H9 (cell line): Measurements from ENCODE around the gene MBP. TPM values are rescaled to one million over a fixed set of nuclear protein-coding genes. Genes with fewer than 3 reads are reported as not detected.
A peak's percentile ranks its signal among the peaks of the same experiment; 100 is the strongest.

Source experiments
- DNase-seq: peaks from one replicate; pipeline ENCODE4 v3.0.0-alpha.2; 2017
- H2AFZ ChIP-seq: one replicate; pipeline ENCODE4 v1.6.1; 2013; ENCODE audit warnings: mild to moderate bottlenecking, low read length, control low read depth, moderate library complexity
- H2AK5ac ChIP-seq: 2 replicates; pipeline ENCODE4 v1.6.1; 2013; ENCODE audit warnings: low read length, control low read depth, mixed read lengths; ENCODE audit not compliant: insufficient read length
- H2BK120ac ChIP-seq: one replicate; pipeline ENCODE4 v1.6.1; 2013; ENCODE audit warnings: low read depth, mild to moderate bottlenecking, low read length, control low read depth, inconsistent platforms; ENCODE audit not compliant: poor library complexity, severe bottlenecking
- H2BK12ac ChIP-seq: 2 replicates; pipeline ENCODE4 v1.6.1; 2013; ENCODE audit warnings: low read length, control low read depth, mixed read lengths, low read depth; ENCODE audit not compliant: insufficient read length
- H2BK15ac ChIP-seq: 2 replicates; pipeline ENCODE4 v1.6.1; 2013; ENCODE audit warnings: low read depth, low read length, control low read depth
- H2BK20ac ChIP-seq: one replicate; pipeline ENCODE4 v1.6.1; 2013; ENCODE audit warnings: low read depth, mild to moderate bottlenecking, low read length, control low read depth, inconsistent platforms; ENCODE audit not compliant: poor library complexity, severe bottlenecking
- H2BK5ac ChIP-seq: 2 replicates; pipeline ENCODE4 v1.6.1; 2013; ENCODE audit warnings: low read length, control low read depth, mixed read lengths; ENCODE audit not compliant: insufficient read length
- H3K14ac ChIP-seq: 2 replicates; pipeline ENCODE4 v1.6.1; 2013; ENCODE audit warnings: low read length, control low read depth; ENCODE audit not compliant: insufficient read depth
- H3K18ac ChIP-seq: 2 replicates; pipeline ENCODE4 v1.6.1; 2013; ENCODE audit warnings: low read depth, mild to moderate bottlenecking, mixed read lengths, low read length, control low read depth; ENCODE audit not compliant: insufficient read length
- H3K23ac ChIP-seq: 2 replicates; pipeline ENCODE4 v1.6.1; 2013; ENCODE audit warnings: low read length, control low read depth, mixed read lengths, low read depth; ENCODE audit not compliant: insufficient read length
- H3K23me2 ChIP-seq: 2 replicates; pipeline ENCODE4 v1.6.1; 2013; ENCODE audit warnings: low read depth, mild to moderate bottlenecking, mixed read lengths, low read length, control low read depth; ENCODE audit not compliant: insufficient read length, poor library complexity, severe bottlenecking
- H3K27ac ChIP-seq: 2 replicates; pipeline ENCODE4 v1.5.1; 2013; ENCODE audit warnings: low read length, control low read depth, mixed read lengths, low read depth; ENCODE audit not compliant: insufficient read length
- H3K27me3 ChIP-seq: 2 replicates; pipeline ENCODE4 v1.6.1; 2013; ENCODE audit warnings: low read length, control low read depth, inconsistent platforms; ENCODE audit not compliant: insufficient read depth
- H3K4ac ChIP-seq: 2 replicates; pipeline ENCODE4 v1.6.1; 2013; ENCODE audit warnings: low read depth, mild to moderate bottlenecking, control low read depth, inconsistent platforms, low read length, moderate library complexity
- H3K4me1 ChIP-seq: 2 replicates; pipeline ENCODE4 v1.6.1; 2013; ENCODE audit warnings: low read length, control low read depth, inconsistent platforms; ENCODE audit not compliant: insufficient read depth
- H3K4me2 ChIP-seq: 2 replicates; pipeline ENCODE4 v1.6.1; 2013; ENCODE audit warnings: low read length, control low read depth, mixed read lengths; ENCODE audit not compliant: insufficient read length, insufficient read depth
- H3K56ac ChIP-seq: 2 replicates; pipeline ENCODE4 v1.6.1; 2013; ENCODE audit warnings: low read depth, mild to moderate bottlenecking, mixed read lengths, low read length, control low read depth; ENCODE audit not compliant: insufficient read length
- H3K79me1 ChIP-seq: 2 replicates; pipeline ENCODE4 v1.6.1; 2013; ENCODE audit warnings: low read depth, mild to moderate bottlenecking, moderate library complexity, low read length, control low read depth, inconsistent platforms; ENCODE audit not compliant: insufficient read depth, poor library complexity, severe bottlenecking
- H3K79me2 ChIP-seq: 2 replicates; pipeline ENCODE4 v1.6.1; 2013; ENCODE audit warnings: low read length, control low read depth, inconsistent platforms; ENCODE audit not compliant: insufficient read depth
- H3K9ac ChIP-seq: 2 replicates; pipeline ENCODE4 v1.6.1; 2013; ENCODE audit warnings: low read length, control low read depth, mixed read lengths; ENCODE audit not compliant: insufficient read length; ENCODE audit errors: extremely low read depth
- H3K9me3 ChIP-seq: one replicate; pipeline ENCODE4 v1.6.1; 2013; ENCODE audit warnings: low read depth, low read length, inconsistent platforms; ENCODE audit not compliant: control insufficient read depth
- H3T11ph ChIP-seq: one replicate; pipeline ENCODE4 v1.6.1; 2013; ENCODE audit warnings: mild to moderate bottlenecking, low read length, control low read depth, inconsistent platforms
- H4K20me1 ChIP-seq: one replicate; pipeline ENCODE4 v1.6.1; 2013; ENCODE audit not compliant: control insufficient read depth, insufficient read length, insufficient read depth
- H4K5ac ChIP-seq: 2 replicates; pipeline ENCODE4 v1.6.1; 2013; ENCODE audit warnings: low read depth, mild to moderate bottlenecking, mixed read lengths, low read length, control low read depth; ENCODE audit not compliant: insufficient read length
- H4K8ac ChIP-seq: replicated peaks from 2 replicates; pipeline ENCODE4 v1.6.1; 2013; ENCODE audit warnings: low read length, control low read depth, mixed read lengths, low read depth; ENCODE audit not compliant: insufficient read length
- H4K91ac ChIP-seq: 2 replicates; pipeline ENCODE4 v1.6.1; 2013; ENCODE audit warnings: low read depth, mild to moderate bottlenecking, moderate library complexity, mixed read lengths, low read length, control low read depth; ENCODE audit not compliant: insufficient read length
- H3K27ac Mint-ChIP-seq, 3 experiments: 2 replicates in 2 of 3; 3 replicates in 1 of 3; pipeline ENCODE4 v1.8.0; 2020 to 2021; ENCODE audit warnings: mixed read lengths in 3 of 3, mild to moderate bottlenecking in 1 of 3, moderate library complexity in 1 of 3
- H3K27me3 Mint-ChIP-seq: 2 replicates; pipeline ENCODE4 v1.8.0; 2021; ENCODE audit warnings: low read depth, mild to moderate bottlenecking, moderate library complexity, mixed read lengths
- H3K36me3 Mint-ChIP-seq, 3 experiments: 2 replicates in 2 of 3; 3 replicates in 1 of 3; pipeline ENCODE4 v1.8.0; 2020 to 2021; ENCODE audit warnings: low read depth in 3 of 3, mixed read lengths in 3 of 3; ENCODE audit not compliant: insufficient read depth in 1 of 3
- H3K4me1 Mint-ChIP-seq, 2 experiments: 2 replicates each; pipeline ENCODE4 v1.8.0; 2020; ENCODE audit warnings: mixed read lengths in 2 of 2
- H3K4me3 Mint-ChIP-seq, 2 experiments: 2 replicates in 1 of 2; 3 replicates in 1 of 2; pipeline ENCODE4 v1.8.0; 2020 to 2021; ENCODE audit warnings: mild to moderate bottlenecking in 2 of 2, mixed read lengths in 2 of 2, moderate library complexity in 1 of 2
- H3K9me3 Mint-ChIP-seq, 2 experiments: 2 replicates in 1 of 2; 3 replicates in 1 of 2; pipeline ENCODE4 v1.8.0; 2020; ENCODE audit warnings: mild to moderate bottlenecking in 2 of 2, mixed read lengths in 2 of 2, moderate library complexity in 1 of 2
- WGBS: extraction: QIAGEN DNeasy Blood & Tissue Kit; methylation state at CpG from one replicate; pipeline ENCODE4 v1.1.7; 2013; ENCODE audit warnings: missing lambda C conversion rate, low lambda C conversion rate, mixed read lengths; ENCODE audit not compliant: insufficient read length; ENCODE audit errors: extremely low coverage; 5-methylcytosine and 5-hydroxymethylcytosine counted together
- total RNA-seq: library from RNA; stranded (reverse); gene quantifications from 2 replicates; pipeline ENCODE4 v1.2.1, GENCODE V29; 2021
- TF ChIP-seq, protein P1 (sequence below): fragments of 200-600 bp; sonication (generic); conservative IDR thresholded peaks from 3 replicates; pipeline ENCODE4 v1.8.0; 2021; ENCODE audit warnings: antibody characterized with exemption, mild to moderate bottlenecking

Gene MBP
- total RNA-seq, 1 experiment from 2014 or later: 8.6 TPM

DNA sequence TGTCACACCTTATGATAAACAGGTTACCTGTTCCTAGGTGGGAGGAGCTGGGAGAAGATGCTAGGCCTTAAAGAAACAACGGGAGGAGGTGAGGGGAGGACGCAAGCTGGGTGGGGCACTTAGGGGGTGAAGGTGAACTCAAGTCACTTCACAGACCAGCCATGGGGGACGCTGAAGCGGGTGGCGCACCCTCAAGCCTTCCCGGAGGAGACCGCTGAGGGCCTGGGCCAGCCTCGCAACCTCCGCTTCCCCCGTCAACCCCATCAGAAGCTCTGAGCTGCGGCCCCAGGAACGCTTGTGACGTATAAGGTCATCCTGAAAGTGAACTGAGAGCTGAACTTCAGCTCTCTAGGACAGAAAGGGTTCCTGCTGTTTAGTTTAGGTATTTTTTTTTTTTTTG is 133.5 kb downstream of the MBP start:
- no peak overlapping the region for H3K14ac ChIP-seq
- H3K27me3 ChIP-seq: no peaks in the 10 kb centered on the region
- no peak overlapping the region for H3K4me3 Mint-ChIP-seq
- DNase-seq: no peak
- no peaks in the 10 kb centered on the region for H3K9me3 Mint-ChIP-seq
- no peak overlapping the region for H2BK12ac ChIP-seq
- H2BK120ac ChIP-seq: no peak overlapping the region
- H3K4me1 ChIP-seq: no peaks in the 10 kb centered on the region
- H4K5ac ChIP-seq: no peak overlapping the region
- no peak overlapping the region for H2BK15ac ChIP-seq
- no peak overlapping the region for H2AFZ ChIP-seq
- no peaks in the 10 kb centered on the region for H3K79me2 ChIP-seq
- no peak overlapping the region for H4K91ac ChIP-seq
- H3K27ac ChIP-seq: no peak overlapping the region
- no peak overlapping the region for H3T11ph ChIP-seq
- no peaks in the 10 kb centered on the region; the same call in none of the 2 replicates for H3K27me3 Mint-ChIP-seq
- H3K23ac ChIP-seq: no peak overlapping the region
- H3K23me2 ChIP-seq: no peaks in the 10 kb centered on the region
- no peaks in the 10 kb centered on the region for H3K9me3 ChIP-seq
- H3K18ac ChIP-seq: no peak overlapping the region
- no peaks in the 10 kb centered on the region for H4K20me1 ChIP-seq
- TF ChIP-seq, protein P1, sequence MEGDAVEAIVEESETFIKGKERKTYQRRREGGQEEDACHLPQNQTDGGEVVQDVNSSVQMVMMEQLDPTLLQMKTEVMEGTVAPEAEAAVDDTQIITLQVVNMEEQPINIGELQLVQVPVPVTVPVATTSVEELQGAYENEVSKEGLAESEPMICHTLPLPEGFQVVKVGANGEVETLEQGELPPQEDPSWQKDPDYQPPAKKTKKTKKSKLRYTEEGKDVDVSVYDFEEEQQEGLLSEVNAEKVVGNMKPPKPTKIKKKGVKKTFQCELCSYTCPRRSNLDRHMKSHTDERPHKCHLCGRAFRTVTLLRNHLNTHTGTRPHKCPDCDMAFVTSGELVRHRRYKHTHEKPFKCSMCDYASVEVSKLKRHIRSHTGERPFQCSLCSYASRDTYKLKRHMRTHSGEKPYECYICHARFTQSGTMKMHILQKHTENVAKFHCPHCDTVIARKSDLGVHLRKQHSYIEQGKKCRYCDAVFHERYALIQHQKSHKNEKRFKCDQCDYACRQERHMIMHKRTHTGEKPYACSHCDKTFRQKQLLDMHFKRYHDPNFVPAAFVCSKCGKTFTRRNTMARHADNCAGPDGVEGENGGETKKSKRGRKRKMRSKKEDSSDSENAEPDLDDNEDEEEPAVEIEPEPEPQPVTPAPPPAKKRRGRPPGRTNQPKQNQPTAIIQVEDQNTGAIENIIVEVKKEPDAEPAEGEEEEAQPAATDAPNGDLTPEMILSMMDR: no peak
- no peak overlapping the region for H2AK5ac ChIP-seq
- no peaks in the 10 kb centered on the region for H3K79me1 ChIP-seq
- no CpG with 5 or more reads among the region's 13 CpGs for WGBS
- H3K4ac ChIP-seq: no peak overlapping the region
- H2BK5ac ChIP-seq: no peak overlapping the region
- peaks cover 14 to 20% of the 10 kb centered on the region in 2 experiments for H3K4me1 Mint-ChIP-seq
- H3K56ac ChIP-seq: no peak overlapping the region
- H4K8ac ChIP-seq: no peak overlapping the region
- no peak overlapping the region for H3K4me2 ChIP-seq
- H3K9ac ChIP-seq: no peak overlapping the region
- peak overlapping the region in 1 of 3 experiments; percentile 6; a peak in 1 of 7 replicates for H3K27ac Mint-ChIP-seq
- no peaks in the 10 kb centered on the region; a peak in 1 of 7 replicates for H3K36me3 Mint-ChIP-seq
- H2BK20ac ChIP-seq: no peak overlapping the region
